PC-3 (cell line): ENCODE measurements around the gene GCH1. TPM values are rescaled to one million over a fixed set of nuclear protein-coding genes. Genes with fewer than 3 reads are reported as not detected.

Experiments
- ATAC-seq: fragments of 200-7000 bp; cut with Tn5 transposase; 2 replicates; pipeline ENCODE4 v1.9.1; 2020; ENCODE audit warnings: mild to moderate bottlenecking, moderate library complexity
- BruUV-seq: library from RNA; stranded (reverse); fragments of 400-500 nt; replicated peaks from 2 replicates; lab custom pipeline; 2021; lab: Mats Ljungman, UMichigan
- CTCF ChIA-PET: fragments of 300-600 bp; sonication (Branson Sonifier 250); formaldehyde crosslinking; loops from one replicate; lab custom pipeline; 2022; ENCODE audit warnings: antibody characterized with exemption; lab: Charles Lee
- POLR2A ChIA-PET: fragments of 300-600 bp; sonication (Branson Sonifier 250); formaldehyde crosslinking; loops from one replicate; lab custom pipeline; 2022; ENCODE audit warnings: antibody characterized with exemption; ENCODE audit not compliant: unreplicated experiment; lab: Charles Lee
- DNase-seq: peaks from one replicate; pipeline ENCODE4 v3.0.0-alpha.2; 2015
- H2AFZ ChIP-seq: fragments of 300-600 bp; sonication (generic); 2 replicates; pipeline ENCODE4 v1.6.0; 2016; ENCODE audit warnings: antibody characterized with exemption, low read length
- H3F3A ChIP-seq: fragments of 300-600 bp; sonication (generic); one replicate; pipeline ENCODE4 v1.6.0; 2017; ENCODE audit warnings: antibody characterized with exemption, low read length, control low read depth, mild to moderate bottlenecking; ENCODE audit not compliant: unreplicated experiment
- H3K27ac ChIP-seq: fragments of 300-600 bp; sonication (generic); 2 replicates; pipeline ENCODE4 v1.5.1; 2016; ENCODE audit warnings: mild to moderate bottlenecking, low read length
- H3K27me3 ChIP-seq: fragments of 300-600 bp; sonication (generic); 2 replicates; pipeline ENCODE4 v1.6.1; 2016; ENCODE audit warnings: low read length, mixed read lengths
- H3K36me3 ChIP-seq: fragments of 300-600 bp; sonication (generic); 2 replicates; pipeline ENCODE4 v1.6.1; 2016; ENCODE audit warnings: low read depth, mixed run types, low read length, mixed read lengths
- H3K4me1 ChIP-seq: fragments of 300-600 bp; sonication (generic); 2 replicates; pipeline ENCODE4 v1.5.1; 2016; ENCODE audit warnings: low read length; ENCODE audit not compliant: insufficient read depth
- H3K4me2 ChIP-seq: fragments of 300-600 bp; sonication (generic); 2 replicates; pipeline ENCODE4 v1.6.0; 2016; ENCODE audit warnings: low read length
- H3K4me3 ChIP-seq: fragments of 300-600 bp; sonication (generic); 2 replicates; pipeline ENCODE4 v1.5.1; 2016; ENCODE audit warnings: mild to moderate bottlenecking, low read length, mixed read lengths
- H3K79me2 ChIP-seq: fragments of 300-600 bp; sonication (generic); 2 replicates; pipeline ENCODE4 v1.6.1; 2017; ENCODE audit warnings: low read length, mixed read lengths
- H3K9ac ChIP-seq: fragments of 300-600 bp; sonication (generic); 2 replicates; pipeline ENCODE4 v1.6.0; 2016; ENCODE audit warnings: mild to moderate bottlenecking, low read length
- H3K9me2 ChIP-seq: fragments of 300-600 bp; sonication (generic); replicated peaks from 2 replicates; pipeline ENCODE4 v1.6.1; 2016; ENCODE audit warnings: mixed run types, low read length, mixed read lengths
- H3K9me3 ChIP-seq: fragments of 300-600 bp; sonication (generic); 2 replicates; pipeline ENCODE4 v1.6.1; 2016; ENCODE audit warnings: low read length, mixed read lengths
- H4K20me1 ChIP-seq: fragments of 300-600 bp; sonication (generic); 2 replicates; pipeline ENCODE4 v1.6.1; 2016; ENCODE audit warnings: low read length, mixed read lengths
- EZH2 ChIP-seq: fragments of 300-600 bp; sonication (generic); IDR thresholded peaks from one replicate; pipeline ENCODE4 v1.6.1; 2017; ENCODE audit warnings: antibody characterized with exemption, mild to moderate bottlenecking, low read length; ENCODE audit not compliant: unreplicated experiment
- EZH2phosphoT487 ChIP-seq: fragments of 300-600 bp; sonication (generic); IDR thresholded peaks from 2 replicates; pipeline ENCODE4 v1.6.1; 2018; ENCODE audit warnings: mild to moderate bottlenecking, antibody characterized with exemption, low read length, borderline replicate concordance
- intact Hi-C: fragments of 100-400 bp; cut with micrococcal nuclease; formaldehyde crosslinking; loops from 2 replicates; pipeline ENCODE4 v1.9.0; 2023
- total RNA-seq: library from RNA; depleted of rRNA; stranded (reverse); fragments of >200 nt; gene quantifications from 2 replicates; pipeline ENCODE4 v1.2.3, GENCODE V29; 2014
- TF ChIP-seq, protein P1 (sequence below): fragments of 300-600 bp; sonication (generic); conservative IDR thresholded peaks from 2 replicates; pipeline ENCODE4 v1.5.1; 2017; ENCODE audit warnings: antibody characterized with exemption, low read depth, mild to moderate bottlenecking, low read length

The GCH1 gene
- total RNA-seq, 1 experiment from 2014 or later: 26.6 TPM

- peaks cover 6% of the 10 kb centered on the region; the same call in 1 of the 2 replicates for H3K9me3 ChIP-seq
- 0 out of 2 replicates have a peak, but pooled peaks cover 3% of the 10 kb centered on the region for H3K9me2 ChIP-seq
- H4K20me1 ChIP-seq: no peaks in the 10 kb centered on the region
- H3K79me2 ChIP-seq: no peaks in the 10 kb centered on the region
- DNase-seq: no peak
- H3K4me1 ChIP-seq: no peaks in the 10 kb centered on the region
- H3K27me3 ChIP-seq: no peaks in the 10 kb centered on the region
- TF ChIP-seq, protein P1, sequence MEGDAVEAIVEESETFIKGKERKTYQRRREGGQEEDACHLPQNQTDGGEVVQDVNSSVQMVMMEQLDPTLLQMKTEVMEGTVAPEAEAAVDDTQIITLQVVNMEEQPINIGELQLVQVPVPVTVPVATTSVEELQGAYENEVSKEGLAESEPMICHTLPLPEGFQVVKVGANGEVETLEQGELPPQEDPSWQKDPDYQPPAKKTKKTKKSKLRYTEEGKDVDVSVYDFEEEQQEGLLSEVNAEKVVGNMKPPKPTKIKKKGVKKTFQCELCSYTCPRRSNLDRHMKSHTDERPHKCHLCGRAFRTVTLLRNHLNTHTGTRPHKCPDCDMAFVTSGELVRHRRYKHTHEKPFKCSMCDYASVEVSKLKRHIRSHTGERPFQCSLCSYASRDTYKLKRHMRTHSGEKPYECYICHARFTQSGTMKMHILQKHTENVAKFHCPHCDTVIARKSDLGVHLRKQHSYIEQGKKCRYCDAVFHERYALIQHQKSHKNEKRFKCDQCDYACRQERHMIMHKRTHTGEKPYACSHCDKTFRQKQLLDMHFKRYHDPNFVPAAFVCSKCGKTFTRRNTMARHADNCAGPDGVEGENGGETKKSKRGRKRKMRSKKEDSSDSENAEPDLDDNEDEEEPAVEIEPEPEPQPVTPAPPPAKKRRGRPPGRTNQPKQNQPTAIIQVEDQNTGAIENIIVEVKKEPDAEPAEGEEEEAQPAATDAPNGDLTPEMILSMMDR: no peak
- no peak for TF ChIP-seq EZH2phosphoT487
- TF ChIP-seq EZH2: no peak
- H2AFZ ChIP-seq: no peak overlapping the region
- H3F3A ChIP-seq: no peaks in the 10 kb centered on the region
- no peak overlapping the region for H3K27ac ChIP-seq
- BruUV-seq: no TSS peak
- ChIA-PET POLR2A (no interaction called here), CTCF (interaction anchor here (0.6 to 1.0 kb wide), 2 partner anchors 12 to 221 kb away, joined by 3 to 5 read pairs; no protein-coding TSS in a partner anchor)
- no peak for ATAC-seq
- H3K9ac ChIP-seq: no peak overlapping the region
- H3K4me2 ChIP-seq: no peak overlapping the region
- intact Hi-C loops: no loop called here
- H3K36me3 ChIP-seq: no peaks in the 10 kb centered on the region
- no peak overlapping the region for H3K4me3 ChIP-seq
Observed at GRCh38 chr14:54829486-54830224, 73.0 kb downstream of the GCH1 start.

GRCh38 chr14:54828037-54828436, 74.6 kb downstream of the GCH1 start:
- Histone ChIP-seq H3F3A (no peaks in the 10 kb centered on the region), H3K4me1 (no peaks in the 10 kb centered on the region), H3K4me3 (no peak overlapping the region), H3K4me2 (no peak overlapping the region), H3K36me3 (no peaks in the 10 kb centered on the region), H2AFZ (no peak overlapping the region), H3K27me3 (no peaks in the 10 kb centered on the region), H3K9me3 (peaks cover 12% of the 10 kb centered on the region), H3K27ac (no peak overlapping the region), H3K79me2 (no peaks in the 10 kb centered on the region), H4K20me1 (no peaks in the 10 kb centered on the region), H3K9ac (no peak overlapping the region), H3K9me2 (0 out of 2 replicates have a peak, but pooled peaks cover 3% of the 10 kb centered on the region)
- ChIA-PET CTCF (no interaction called here), POLR2A (interaction anchor here (0.7 kb wide), 1 partner anchor 225 kb away, joined by 8 read pairs; no protein-coding TSS in a partner anchor)
- ATAC-seq: no peak
- no peak for TF ChIP-seq EZH2phosphoT487
- no peak for TF ChIP-seq EZH2
- TF ChIP-seq, protein P1: no peak
- no TSS peak for BruUV-seq
- no peak for DNase-seq
- intact Hi-C loops: no loop called here
